Smooth muscle cell (in vitro differentiated cells): ENCODE measurements around the gene GRK5. TPM values are rescaled to one million over a fixed set of nuclear protein-coding genes. Genes with fewer than 3 reads are reported as not detected.

Experiments used
- DNase-seq: peaks from one replicate; lab custom pipeline; 2025; ENCODE audit not compliant: unreplicated experiment; lab: John Stamatoyannopoulos, UW
- H2AFZ ChIP-seq: fragments of 200-600 bp; sonication (generic); 2 replicates; pipeline ENCODE4 v1.6.0; 2016; ENCODE audit warnings: antibody characterized with exemption, low read depth, mild to moderate bottlenecking
- H3F3A ChIP-seq: fragments of 200-600 bp; sonication (generic); 2 replicates; pipeline ENCODE4 v1.6.0; 2017; ENCODE audit warnings: antibody characterized with exemption, low read depth
- H3K27ac ChIP-seq: fragments of 200-600 bp; sonication (generic); 2 replicates; pipeline ENCODE4 v1.5.1; 2016; ENCODE audit warnings: low read depth, mild to moderate bottlenecking
- H3K27me3 ChIP-seq: fragments of 200-600 bp; sonication (generic); 2 replicates; pipeline ENCODE4 v1.6.1; 2016; ENCODE audit warnings: low read depth, mild to moderate bottlenecking
- H3K36me3 ChIP-seq: fragments of 200-600 bp; sonication (generic); 2 replicates; pipeline ENCODE4 v1.5.1; 2016; ENCODE audit warnings: low read depth
- H3K4me1 ChIP-seq: fragments of 200-600 bp; sonication (generic); 2 replicates; pipeline ENCODE4 v1.5.1; 2016; ENCODE audit warnings: low read depth
- H3K4me2 ChIP-seq: fragments of 200-600 bp; sonication (generic); 2 replicates; pipeline ENCODE4 v1.6.0; 2016; ENCODE audit warnings: mild to moderate bottlenecking
- H3K4me3 ChIP-seq: fragments of 200-600 bp; sonication (generic); 2 replicates; pipeline ENCODE4 v1.5.1; 2016; ENCODE audit warnings: mild to moderate bottlenecking
- H3K79me2 ChIP-seq: fragments of 200-600 bp; sonication (generic); 2 replicates; pipeline ENCODE4 v1.6.0; 2016; ENCODE audit warnings: low read depth, mild to moderate bottlenecking
- H3K9ac ChIP-seq: fragments of 200-600 bp; sonication (generic); 2 replicates; pipeline ENCODE4 v1.6.0; 2016; ENCODE audit warnings: low read depth
- H3K9me3 ChIP-seq: fragments of 200-600 bp; sonication (generic); replicated peaks from 2 replicates; pipeline ENCODE4 v1.5.1; 2016; ENCODE audit warnings: low read depth
- H4K20me1 ChIP-seq: fragments of 200-600 bp; sonication (generic); 2 replicates; pipeline ENCODE4 v1.6.0; 2016; ENCODE audit warnings: low read depth
- CTCF ChIP-seq: fragments of 200-600 bp; sonication (generic); IDR thresholded peaks from 2 replicates; pipeline ENCODE4 v1.5.1; 2017; ENCODE audit warnings: borderline replicate concordance, mild to moderate bottlenecking, antibody characterized with exemption; ENCODE audit not compliant: insufficient read depth, poor library complexity, severe bottlenecking
- WGBS: methylation state at CpG from one replicate; pipeline ENCODE4 v1.1.7; 2016; ENCODE audit warnings: low lambda C conversion rate; 5-methylcytosine and 5-hydroxymethylcytosine counted together
- polyA plus RNA-seq: library from polyadenylated mRNA; unstranded; fragments of >200 nt; fragmentation: Nextera tagmentation; extraction: Ambion mirVana; gene quantifications from 2 replicates; pipeline ENCODE4 v1.2.1, GENCODE V29; 2016
- total RNA-seq: library from RNA; depleted of rRNA; stranded (reverse); fragments of >200 nt; gene quantifications from 2 replicates; pipeline ENCODE4 v1.2.3, GENCODE V29; 2014

Gene GRK5
- total and polyA plus RNA-seq, 2 experiments from 2014 or later, result 4.4 to 5.2 TPM

GRCh38 chr10:119423510-119424257 is 216.3 kb downstream of the GRK5 start:
- no peaks in the 10 kb centered on the region for H3K36me3 ChIP-seq
- H3K9me3 ChIP-seq, result no peaks in the 10 kb centered on the region
- H3K27ac ChIP-seq, result no peak overlapping the region
- no peaks in the 10 kb centered on the region for H3K27me3 ChIP-seq
- H3K9ac ChIP-seq, result no peak overlapping the region
- H3K79me2 ChIP-seq, result no peaks in the 10 kb centered on the region
- H3K4me3 ChIP-seq, result no peak overlapping the region
- H3K4me2 ChIP-seq, result no peak overlapping the region
- H4K20me1 ChIP-seq, result peaks cover 13% of the 10 kb centered on the region
- H3F3A ChIP-seq, result peaks cover 5% of the 10 kb centered on the region
- H2AFZ ChIP-seq, result no peak overlapping the region
- no peak for TF ChIP-seq CTCF
- H3K4me1 ChIP-seq, result peaks cover 12% of the 10 kb centered on the region
- 89% methylated on average over 7 of the region's 7 CpGs for WGBS
- DNase-seq, result no peak

- no peak overlapping the region for H3K4me3 ChIP-seq
- H3K9ac ChIP-seq, result no peak overlapping the region
- DNase-seq, result no peak
- H3K27ac ChIP-seq, result no peak overlapping the region
- H3K79me2 ChIP-seq, result no peaks in the 10 kb centered on the region
- no peaks in the 10 kb centered on the region for H3K36me3 ChIP-seq
- WGBS, result 91% methylated on average over 6 of the region's 6 CpGs
- H3F3A ChIP-seq, result peaks cover 5% of the 10 kb centered on the region
- H2AFZ ChIP-seq, result no peak overlapping the region
- H3K4me2 ChIP-seq, result no peak overlapping the region
- no peaks in the 10 kb centered on the region for H3K9me3 ChIP-seq
- H3K27me3 ChIP-seq, result no peaks in the 10 kb centered on the region
- peaks cover 12% of the 10 kb centered on the region for H3K4me1 ChIP-seq
- TF ChIP-seq CTCF, result no peak
- H4K20me1 ChIP-seq, result peaks cover 18% of the 10 kb centered on the region
Observed at GRCh38 chr10:119424258-119424975, 217.0 kb downstream of the GRK5 start.

GRCh38 chr10:119425102-119425880 is 217.9 kb downstream of the GRK5 start:
- H4K20me1 ChIP-seq, result peaks cover 27% of the 10 kb centered on the region
- H3K4me3 ChIP-seq, result no peak overlapping the region
- no peak overlapping the region for H3K9ac ChIP-seq
- H3K9me3 ChIP-seq, result no peaks in the 10 kb centered on the region
- H3K4me2 ChIP-seq, result no peak overlapping the region
- no peak overlapping the region for H3K27ac ChIP-seq
- peaks cover 5% of the 10 kb centered on the region for H3F3A ChIP-seq
- no peaks in the 10 kb centered on the region for H3K27me3 ChIP-seq
- H3K4me1 ChIP-seq, result peaks cover 12% of the 10 kb centered on the region
- H3K79me2 ChIP-seq, result no peaks in the 10 kb centered on the region
- no peak overlapping the region for H2AFZ ChIP-seq
- H3K36me3 ChIP-seq, result no peaks in the 10 kb centered on the region
- DNase-seq, result no peak
- no peak for TF ChIP-seq CTCF
- 91% methylated on average over 11 of the region's 11 CpGs for WGBS
